GM19468 (cell line): ENCODE results near the gene ELMO1.

Source experiments
- ATAC-seq: cut with Tn5 transposase; IDR thresholded peaks from one replicate; pipeline ENCODE4 v1.9.1; 2021; ENCODE audit warnings: mild to moderate bottlenecking, moderate library complexity, moderate number of reproducible peaks; ENCODE audit not compliant: unreplicated experiment; ENCODE audit errors: extremely low read depth

Gene ELMO1

GRCh38 chr7:37050801-37051200 is 397.9 kb downstream of the ELMO1 start:
- no peak for ATAC-seq

DNA sequence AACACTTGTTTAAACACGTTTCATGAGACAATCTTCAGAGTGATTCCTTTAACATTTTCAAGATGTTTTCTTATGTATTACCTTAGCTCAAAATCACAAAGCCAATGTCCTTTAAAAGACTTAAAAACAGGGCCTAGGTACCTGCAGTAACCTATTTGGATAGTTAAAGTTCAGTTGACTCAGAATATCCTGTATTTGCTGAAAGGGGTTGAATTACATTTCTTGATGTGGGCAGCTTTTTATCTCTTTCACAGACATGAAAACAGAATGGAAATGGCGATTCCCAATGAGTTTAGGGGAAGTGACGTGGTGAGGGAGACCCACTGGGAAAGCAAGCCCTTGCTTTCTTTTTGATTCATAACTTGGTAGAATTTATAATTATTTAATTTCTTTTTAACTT is 400.0 kb downstream of the ELMO1 start:
- ATAC-seq: no peak

- ATAC-seq: no peak
These were observed 401.4 kb downstream of the ELMO1 start for GRCh38 chr7:37047260-37047659.

- ATAC-seq: no peak
These were observed 402.1 kb downstream of the ELMO1 start for GRCh38 chr7:37046531-37047079.

DNA sequence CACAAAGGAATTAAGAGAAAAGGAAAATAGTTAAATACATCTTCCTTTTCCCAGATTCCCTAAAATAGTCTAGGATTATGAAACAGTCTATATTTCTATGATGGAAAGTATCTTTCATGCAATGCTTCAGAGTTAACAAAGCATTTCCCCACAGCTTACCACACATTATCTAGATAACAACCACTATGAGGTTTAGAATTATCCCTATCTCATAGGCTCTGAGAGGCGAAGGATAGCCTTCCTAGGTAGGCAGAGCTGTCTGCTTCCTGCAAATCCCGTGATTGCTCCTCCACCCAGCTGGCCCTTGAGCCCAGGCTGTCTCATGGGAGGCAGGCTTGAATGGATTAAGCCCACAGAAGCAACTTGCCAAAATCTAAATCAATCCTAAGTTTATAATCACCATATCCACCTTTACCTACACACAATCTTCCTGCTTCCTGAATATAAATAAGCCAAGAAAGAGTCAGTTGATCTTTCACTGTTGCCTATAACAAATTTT is 402.9 kb downstream of the ELMO1 start:
- no peak for ATAC-seq

DNA sequence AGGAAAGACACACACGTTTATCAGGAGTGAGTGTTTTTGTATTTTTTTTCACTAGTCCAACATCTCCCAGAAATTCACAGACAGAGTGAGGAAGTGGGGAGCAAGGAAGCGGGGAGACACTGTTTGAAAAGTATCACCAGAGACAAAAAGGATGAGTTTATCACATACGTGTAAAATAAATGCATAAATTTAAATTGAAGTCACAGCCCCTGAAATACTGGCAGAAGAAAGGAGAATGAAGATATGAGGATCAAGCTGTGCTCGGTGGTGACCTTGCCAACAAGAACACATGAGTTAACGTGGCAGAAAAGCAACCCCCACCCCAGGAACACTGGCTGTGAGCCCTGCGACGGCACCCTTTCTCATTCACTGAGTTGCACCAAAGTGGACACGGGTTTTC is 407.2 kb downstream of the ELMO1 start:
- ATAC-seq: no peak

GRCh38 chr7:37040330-37040729 is 408.3 kb downstream of the ELMO1 start:
- ATAC-seq: no peak

DNA sequence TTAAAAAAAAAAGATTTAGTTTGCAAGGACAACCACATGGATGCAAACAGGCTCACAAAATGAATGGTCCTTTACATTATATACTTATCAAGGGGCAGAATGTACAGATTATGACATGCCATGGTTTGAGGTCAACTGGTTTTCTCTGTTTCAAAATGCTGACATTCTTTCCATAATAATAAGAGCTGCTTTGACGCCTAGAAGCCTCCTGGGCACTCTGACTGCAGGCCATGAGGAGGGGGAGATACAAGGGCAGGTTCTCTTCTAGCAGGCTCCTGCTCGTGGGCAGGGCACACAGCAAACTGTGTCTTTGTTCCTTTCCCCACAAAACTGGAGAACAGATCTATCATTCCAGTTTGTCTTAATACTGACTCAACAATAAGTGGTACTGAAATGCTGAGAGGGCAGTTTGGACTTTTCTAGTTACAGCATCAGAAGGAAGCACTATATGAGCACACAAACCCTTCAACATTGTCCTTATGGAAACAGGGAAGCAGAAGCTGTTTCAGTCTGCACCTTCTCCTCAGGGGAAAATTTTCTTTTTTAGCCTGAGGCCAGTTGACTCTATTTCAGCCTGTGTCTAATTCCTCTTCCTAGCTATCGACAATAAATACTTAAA is 409.4 kb downstream of the ELMO1 start:
- ATAC-seq: no peak

- no peak for ATAC-seq
These were observed 410.0 kb downstream of the ELMO1 start for GRCh38 chr7:37038706-37039105.

DNA sequence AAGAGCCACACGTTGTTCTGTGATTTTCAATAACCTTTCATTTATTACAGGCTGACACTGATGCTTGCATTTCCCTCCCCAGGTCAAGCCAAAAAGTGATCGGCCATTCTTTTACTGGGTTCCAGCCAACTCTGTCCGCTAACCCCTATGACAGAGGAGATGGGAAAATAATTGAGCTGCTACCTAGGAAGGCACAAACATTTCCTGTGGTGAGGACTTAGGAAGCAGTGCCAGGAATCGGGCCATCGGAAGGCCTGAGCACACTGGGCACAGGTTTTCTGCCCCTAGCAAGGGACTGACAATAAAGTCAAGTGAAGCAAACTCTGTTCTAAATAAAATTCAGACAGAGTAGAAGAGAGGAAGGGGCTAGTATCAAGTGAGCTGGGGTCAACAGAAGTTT is 411.4 kb downstream of the ELMO1 start:
- ATAC-seq: no peak

- ATAC-seq: no peak
These were observed 413.0 kb downstream of the ELMO1 start for GRCh38 chr7:37035631-37036030.

DNA sequence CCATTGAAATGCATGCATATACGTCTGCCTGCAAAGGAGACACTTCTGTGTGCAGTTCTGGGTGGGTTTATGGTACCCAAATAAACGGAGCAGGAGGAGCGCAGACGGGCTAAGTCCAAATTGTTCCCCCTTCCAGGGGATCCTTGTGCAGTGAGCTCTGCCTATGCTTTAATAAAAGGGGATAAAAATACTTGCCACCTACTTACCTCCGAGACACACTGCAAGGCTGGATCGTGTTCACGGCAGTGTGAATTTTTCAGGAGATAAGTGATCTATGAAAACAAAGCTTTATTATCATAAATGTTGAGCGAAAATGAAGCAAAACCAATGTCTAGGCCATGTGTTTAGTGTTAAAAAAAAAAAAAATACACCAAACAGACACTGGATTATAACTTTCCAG is 415.5 kb downstream of the ELMO1 start:
- no peak for ATAC-seq

GRCh38 chr7:37032258-37032601 is 416.4 kb downstream of the ELMO1 start:
- no peak for ATAC-seq

- ATAC-seq: no peak
These were observed 416.9 kb downstream of the ELMO1 start for GRCh38 chr7:37031571-37032257.

DNA sequence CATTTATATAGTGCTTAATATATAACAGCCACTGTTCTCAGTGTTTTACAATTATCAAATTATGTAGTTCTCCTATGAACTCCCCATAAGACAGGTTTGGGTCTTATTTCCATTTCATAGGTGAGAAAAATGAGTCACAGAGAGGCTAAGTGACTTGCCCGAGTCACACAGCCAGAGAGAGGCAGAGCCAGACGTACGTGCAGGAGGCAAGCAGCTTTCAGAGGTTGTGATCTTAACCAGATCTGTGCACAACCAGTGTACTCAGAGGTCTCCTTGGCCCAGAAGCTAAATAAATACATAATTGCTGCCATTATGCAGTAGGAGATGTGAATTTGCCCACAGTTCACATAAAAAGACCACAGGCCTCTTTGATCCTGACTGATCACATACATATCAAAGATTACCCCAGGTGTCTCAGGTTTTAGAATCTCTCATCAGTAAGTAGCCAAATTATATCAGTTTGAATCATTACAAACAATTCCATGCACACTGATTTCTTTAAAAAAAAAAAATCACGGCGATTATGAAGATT is 419.7 kb downstream of the ELMO1 start:
- ATAC-seq: no peak

DNA sequence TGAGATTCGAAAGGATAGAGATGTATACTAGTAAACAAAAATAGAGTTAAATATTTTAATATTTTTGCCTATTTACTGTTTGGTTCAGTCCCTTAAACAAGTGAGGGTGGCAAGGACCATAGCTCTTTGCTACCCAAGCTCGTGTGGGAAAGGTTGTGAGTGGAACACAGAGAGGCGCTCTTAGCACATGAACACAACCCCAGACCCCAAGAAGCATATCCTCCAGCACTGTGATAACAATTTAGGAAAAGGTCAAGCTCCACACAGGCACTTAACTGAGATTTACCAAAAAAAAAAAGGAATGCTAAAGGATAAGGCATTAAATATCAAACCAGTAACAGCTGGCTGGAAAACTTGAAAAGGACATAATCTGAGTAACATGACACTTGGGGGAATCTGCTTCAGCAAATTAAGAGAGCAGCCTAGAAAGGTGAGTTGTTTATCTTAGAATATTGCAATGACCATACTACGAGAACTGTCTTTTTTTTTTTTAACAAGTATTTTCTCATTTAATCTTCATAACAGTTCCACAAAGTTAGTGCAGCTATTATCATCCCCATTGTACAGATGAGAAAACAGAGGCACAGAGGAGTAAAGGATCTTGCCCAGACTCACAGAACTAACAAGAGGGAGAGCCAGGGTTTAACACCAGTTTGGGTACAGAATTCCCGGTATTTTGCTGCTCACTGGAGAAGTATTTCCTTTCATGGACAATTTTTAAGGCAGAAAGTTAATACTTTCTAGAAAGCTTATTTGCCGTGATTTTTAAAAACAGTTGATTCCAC is 420.9 kb downstream of the ELMO1 start:
- ATAC-seq: no peak

GRCh38 chr7:37027104-37027503 is 421.6 kb downstream of the ELMO1 start:
- ATAC-seq: no peak

DNA sequence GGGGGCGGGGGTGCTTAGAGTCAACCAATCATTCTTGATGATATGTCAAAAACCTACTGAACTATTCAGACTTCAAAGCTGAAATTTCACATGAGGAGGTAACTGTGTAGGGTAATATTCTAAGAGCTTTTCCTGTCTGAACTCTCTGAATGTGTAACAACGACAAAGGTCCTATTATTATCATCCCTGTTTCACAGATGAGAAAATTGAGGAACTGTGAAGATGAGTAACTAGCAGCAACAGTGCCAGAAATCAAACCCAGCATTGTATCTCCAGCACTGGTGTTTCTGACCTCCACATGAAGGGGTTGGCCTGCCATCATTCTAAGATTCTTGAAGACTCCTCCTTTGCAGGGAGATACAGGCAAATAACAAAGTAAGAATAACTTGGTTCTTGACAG is 429.7 kb downstream of the ELMO1 start:
- ATAC-seq: no peak

DNA sequence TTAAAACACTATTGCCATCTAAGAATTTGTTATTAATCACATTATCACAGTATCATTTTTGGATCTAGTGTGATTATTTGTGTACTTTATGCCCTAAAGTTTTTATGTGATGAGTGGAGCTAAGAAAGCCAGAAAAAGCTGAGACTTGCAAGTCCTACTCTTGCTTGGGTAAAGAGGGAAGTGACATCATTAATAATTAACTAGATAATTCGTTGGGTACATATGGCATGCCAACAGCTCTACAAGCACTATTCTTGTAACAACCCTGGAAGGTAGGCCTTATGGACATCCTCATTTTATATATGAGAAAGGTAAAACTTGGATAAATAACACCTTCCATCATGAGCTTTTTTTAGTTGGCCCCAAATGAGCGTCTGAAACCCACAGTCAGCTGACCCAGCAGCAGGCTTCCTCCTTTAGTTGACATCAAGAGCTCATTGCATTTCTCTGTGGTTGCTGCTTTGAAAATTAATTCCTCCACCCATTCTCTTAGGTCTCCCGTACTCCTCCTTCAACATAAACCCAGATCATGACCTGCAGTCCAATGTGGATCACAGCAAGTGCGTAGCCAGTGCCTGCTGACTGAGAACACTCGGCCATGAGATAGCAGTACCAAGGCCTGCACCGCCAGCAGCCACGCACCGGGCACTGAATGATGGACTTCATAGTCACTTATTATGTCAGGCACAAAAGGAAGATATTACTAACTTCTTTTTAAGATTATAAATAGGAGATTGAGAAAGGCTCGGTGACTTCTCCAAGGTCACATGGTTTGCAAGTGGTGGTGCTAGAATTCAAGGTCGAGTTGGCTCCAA is 432.4 kb downstream of the ELMO1 start:
- ATAC-seq: no peak
